Upper lobe of left lung (tissue), 4 donors: ENCODE data around the gene ZNHIT6.

Experiments used
- POLR2A ChIP-seq, 4 donors: fragments of 450-650 bp; IDR thresholded peaks; one replicate each; pipeline ENCODE4 v1.5.1; 2016 to 2017; ENCODE audit warnings: antibody characterized with exemption in 4 of 4, mild to moderate bottlenecking in 2 of 4
- POLR2AphosphoS5 ChIP-seq, 2 donors: sonication (generic); formaldehyde crosslinking; IDR thresholded peaks; one replicate each; pipeline ENCODE4 v1.5.1; 2017; ENCODE audit warnings: antibody characterized with exemption in 2 of 2
- TF ChIP-seq, protein P1 (sequence below), 6 experiments: fragments of 450-650 bp in 4 of 6; fragments of 200-600 bp in 2 of 6; sonication (generic) in 2 of 6; IDR thresholded peaks; one replicate each; pipeline ENCODE4 v1.5.1; 2016 to 2019; ENCODE audit warnings: antibody characterized with exemption in 6 of 6

DNA sequence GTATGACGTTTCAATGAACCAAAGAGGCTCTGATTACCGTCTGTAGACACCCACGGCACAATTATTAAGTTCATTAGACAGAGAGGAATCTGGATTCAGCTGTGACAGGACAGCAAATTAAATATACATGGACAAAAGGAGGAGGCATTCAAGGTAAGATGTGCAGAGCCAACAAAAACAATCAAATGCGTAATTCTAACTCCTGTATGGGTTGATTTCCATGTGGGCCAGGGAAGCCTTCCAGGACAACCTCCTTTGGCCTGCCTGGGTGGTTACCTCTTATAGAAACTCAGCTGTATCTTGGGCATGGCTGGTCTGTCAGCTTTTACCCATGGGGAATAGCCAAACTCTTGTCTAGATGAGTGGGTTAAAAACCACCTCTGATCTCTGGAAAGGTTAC is 83.9 kb downstream of the ZNHIT6 start:
- TF ChIP-seq, protein P1, sequence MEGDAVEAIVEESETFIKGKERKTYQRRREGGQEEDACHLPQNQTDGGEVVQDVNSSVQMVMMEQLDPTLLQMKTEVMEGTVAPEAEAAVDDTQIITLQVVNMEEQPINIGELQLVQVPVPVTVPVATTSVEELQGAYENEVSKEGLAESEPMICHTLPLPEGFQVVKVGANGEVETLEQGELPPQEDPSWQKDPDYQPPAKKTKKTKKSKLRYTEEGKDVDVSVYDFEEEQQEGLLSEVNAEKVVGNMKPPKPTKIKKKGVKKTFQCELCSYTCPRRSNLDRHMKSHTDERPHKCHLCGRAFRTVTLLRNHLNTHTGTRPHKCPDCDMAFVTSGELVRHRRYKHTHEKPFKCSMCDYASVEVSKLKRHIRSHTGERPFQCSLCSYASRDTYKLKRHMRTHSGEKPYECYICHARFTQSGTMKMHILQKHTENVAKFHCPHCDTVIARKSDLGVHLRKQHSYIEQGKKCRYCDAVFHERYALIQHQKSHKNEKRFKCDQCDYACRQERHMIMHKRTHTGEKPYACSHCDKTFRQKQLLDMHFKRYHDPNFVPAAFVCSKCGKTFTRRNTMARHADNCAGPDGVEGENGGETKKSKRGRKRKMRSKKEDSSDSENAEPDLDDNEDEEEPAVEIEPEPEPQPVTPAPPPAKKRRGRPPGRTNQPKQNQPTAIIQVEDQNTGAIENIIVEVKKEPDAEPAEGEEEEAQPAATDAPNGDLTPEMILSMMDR (IDR thresholded peaks at IDR 0.05) = no peak
- TF ChIP-seq POLR2AphosphoS5 (IDR thresholded peaks at IDR 0.05) (no peak), POLR2A (IDR thresholded peaks at IDR 0.05) (no peak)
